ENCODE measurements around the gene TRAK1. TPM values are rescaled to one million over a fixed set of nuclear protein-coding genes. Genes with fewer than 3 reads are reported as not detected.

TRAK1 gene
- total RNA-seq, 2 experiments from 2014 or later, result 62.5 to 88.3 TPM

GRCh38 chr3:42050126-42050525 is 41.0 kb upstream of the TRAK1 start:
- BruUV-seq (replicated peaks), result no TSS peak
- intact Hi-C loops (cut with micrococcal nuclease; ENCODE audit: unreplicated experiment), result no loop called here
- H3K9me3 ChIP-seq (ENCODE audit: low read length), result no peaks in the 10 kb centered on the region
- no peak overlapping the region for H2AFZ ChIP-seq (ENCODE audit: low read length)
- CTCF ChIA-PET (ENCODE audit: unreplicated experiment), result no interaction called here
- no peak for DNase-seq (ENCODE audit: low spot score)
- H3K27ac ChIP-seq (ENCODE audit: low read depth, low read length, poor library complexity, severe bottlenecking), result no peak overlapping the region
- no peak overlapping the region for H3K4me2 ChIP-seq (ENCODE audit: low read length)
- TF ChIP-seq, protein P1, sequence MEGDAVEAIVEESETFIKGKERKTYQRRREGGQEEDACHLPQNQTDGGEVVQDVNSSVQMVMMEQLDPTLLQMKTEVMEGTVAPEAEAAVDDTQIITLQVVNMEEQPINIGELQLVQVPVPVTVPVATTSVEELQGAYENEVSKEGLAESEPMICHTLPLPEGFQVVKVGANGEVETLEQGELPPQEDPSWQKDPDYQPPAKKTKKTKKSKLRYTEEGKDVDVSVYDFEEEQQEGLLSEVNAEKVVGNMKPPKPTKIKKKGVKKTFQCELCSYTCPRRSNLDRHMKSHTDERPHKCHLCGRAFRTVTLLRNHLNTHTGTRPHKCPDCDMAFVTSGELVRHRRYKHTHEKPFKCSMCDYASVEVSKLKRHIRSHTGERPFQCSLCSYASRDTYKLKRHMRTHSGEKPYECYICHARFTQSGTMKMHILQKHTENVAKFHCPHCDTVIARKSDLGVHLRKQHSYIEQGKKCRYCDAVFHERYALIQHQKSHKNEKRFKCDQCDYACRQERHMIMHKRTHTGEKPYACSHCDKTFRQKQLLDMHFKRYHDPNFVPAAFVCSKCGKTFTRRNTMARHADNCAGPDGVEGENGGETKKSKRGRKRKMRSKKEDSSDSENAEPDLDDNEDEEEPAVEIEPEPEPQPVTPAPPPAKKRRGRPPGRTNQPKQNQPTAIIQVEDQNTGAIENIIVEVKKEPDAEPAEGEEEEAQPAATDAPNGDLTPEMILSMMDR (conservative IDR thresholded peaks at IDR 0.05; ENCODE audit: low read length), result no peak
- no peak for TF ChIP-seq EZH2phosphoT487 (IDR thresholded peaks at IDR 0.05; ENCODE audit: borderline replicate concordance, low read depth, low read length)
- POLR2A ChIA-PET, result interaction anchor here (0.6 to 2.0 kb wide), 7 partner anchors 9 to 629 kb away, joined by 3 to 8 read pairs (median 4); no protein-coding TSS in a partner anchor
- no peaks in the 10 kb centered on the region for H3K9me2 ChIP-seq (ENCODE audit: insufficient read depth, low read length)
- H3K4me3 ChIP-seq (ENCODE audit: low read depth, low read length, poor library complexity, severe bottlenecking), result no peak overlapping the region
- peaks cover 98% of the 10 kb centered on the region for H3K79me2 ChIP-seq (ENCODE audit: insufficient read depth, low read depth, low read length)
- H4K20me1 ChIP-seq (ENCODE audit: insufficient read depth, low read length), result peaks cover 26% of the 10 kb centered on the region
- H3K36me3 ChIP-seq (ENCODE audit: insufficient read depth, low read length), result peaks cover 7% of the 10 kb centered on the region; the same call in 1 of the 2 replicates
- H3K4me1 ChIP-seq (ENCODE audit: insufficient read depth, low read length, poor library complexity, severe bottlenecking), result peaks cover 75% of the 10 kb centered on the region

GRCh38 chr3:42051384-42052131 is 39.6 kb upstream of the TRAK1 start:
- no peaks in the 10 kb centered on the region for H3K9me2 ChIP-seq (ENCODE audit: insufficient read depth, low read length)
- H3K27ac ChIP-seq (ENCODE audit: low read depth, low read length, poor library complexity, severe bottlenecking), result no peak overlapping the region
- H3K9me3 ChIP-seq (ENCODE audit: low read length), result no peaks in the 10 kb centered on the region
- DNase-seq (ENCODE audit: low spot score), result no peak
- intact Hi-C loops (cut with micrococcal nuclease; ENCODE audit: unreplicated experiment), result no loop called here
- peaks cover 26% of the 10 kb centered on the region for H4K20me1 ChIP-seq (ENCODE audit: insufficient read depth, low read length)
- TF ChIP-seq, protein P1 (conservative IDR thresholded peaks at IDR 0.05; ENCODE audit: low read length), result no peak
- TF ChIP-seq EZH2phosphoT487 (IDR thresholded peaks at IDR 0.05; ENCODE audit: borderline replicate concordance, low read depth, low read length), result no peak
- ChIA-PET POLR2A (interaction anchor here (0.7 to 2.1 kb wide), 9 partner anchors 8 to 39 kb away, joined by 3 to 9 read pairs (median 3); no protein-coding TSS in a partner anchor), CTCF (ENCODE audit: unreplicated experiment) (interaction anchor here (1.0 kb wide), 1 partner anchor 11 kb away, joined by 4 read pairs; no protein-coding TSS in a partner anchor)
- H3K79me2 ChIP-seq (ENCODE audit: insufficient read depth, low read depth, low read length), result peaks cover 98% of the 10 kb centered on the region
- no peak overlapping the region for H2AFZ ChIP-seq (ENCODE audit: low read length)
- peaks cover 66% of the 10 kb centered on the region for H3K4me1 ChIP-seq (ENCODE audit: insufficient read depth, low read length, poor library complexity, severe bottlenecking)
- H3K4me3 ChIP-seq (ENCODE audit: low read depth, low read length, poor library complexity, severe bottlenecking), result no peak overlapping the region
- H3K36me3 ChIP-seq (ENCODE audit: insufficient read depth, low read length), result peaks cover 18% of the 10 kb centered on the region; the same call in 1 of the 2 replicates
- BruUV-seq (replicated peaks), result no TSS peak
- peak overlapping the region; percentile 41 for H3K4me2 ChIP-seq (ENCODE audit: low read length)

DNA sequence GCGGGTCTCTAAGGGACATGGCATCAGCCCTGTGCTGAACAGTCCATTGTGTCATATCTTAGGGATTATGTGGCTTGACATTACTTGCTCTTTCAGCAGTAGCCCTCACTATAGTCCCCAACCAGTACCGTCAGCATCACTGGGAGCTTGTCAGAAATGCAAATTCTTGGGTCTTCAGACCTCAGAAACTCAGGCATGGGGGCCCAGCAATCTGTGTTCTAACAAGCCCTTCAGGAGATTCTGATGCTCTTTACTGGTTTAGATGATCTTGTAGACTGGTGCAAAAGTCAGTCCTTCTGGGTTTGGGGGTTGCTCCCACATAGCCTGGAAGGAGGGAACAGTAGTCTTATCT is 39.0 kb upstream of the TRAK1 start:
- POLR2A ChIA-PET, result interaction anchor here (1.1 to 2.1 kb wide), 3 partner anchors 14 to 33 kb away, joined by 3 to 9 read pairs (median 3); no protein-coding TSS in a partner anchor
- peaks cover 98% of the 10 kb centered on the region for H3K79me2 ChIP-seq (ENCODE audit: insufficient read depth, low read depth, low read length)
- TF ChIP-seq EZH2phosphoT487 (IDR thresholded peaks at IDR 0.05; ENCODE audit: borderline replicate concordance, low read depth, low read length), result no peak
- TF ChIP-seq, protein P1 (conservative IDR thresholded peaks at IDR 0.05; ENCODE audit: low read length), result no peak
- intact Hi-C loops (cut with micrococcal nuclease; ENCODE audit: unreplicated experiment), result no loop called here
- H4K20me1 ChIP-seq (ENCODE audit: insufficient read depth, low read length), result peaks cover 26% of the 10 kb centered on the region
- H3K9me3 ChIP-seq (ENCODE audit: low read length), result no peaks in the 10 kb centered on the region
- CTCF ChIA-PET (ENCODE audit: unreplicated experiment), result interaction anchor here (1.0 kb wide), 1 partner anchor 11 kb away, joined by 4 read pairs; no protein-coding TSS in a partner anchor
- H3K4me2 ChIP-seq (ENCODE audit: low read length), result peak overlapping the region; percentile 41
- no peaks in the 10 kb centered on the region for H3K9me2 ChIP-seq (ENCODE audit: insufficient read depth, low read length)
- H2AFZ ChIP-seq (ENCODE audit: low read length), result no peak overlapping the region
- H3K4me3 ChIP-seq (ENCODE audit: low read depth, low read length, poor library complexity, severe bottlenecking), result no peak overlapping the region
- BruUV-seq (replicated peaks), result no TSS peak
- H3K4me1 ChIP-seq (ENCODE audit: insufficient read depth, low read length, poor library complexity, severe bottlenecking), result peaks cover 66% of the 10 kb centered on the region
- peaks cover 20% of the 10 kb centered on the region; the same call in 1 of the 2 replicates for H3K36me3 ChIP-seq (ENCODE audit: insufficient read depth, low read length)
- H3K27ac ChIP-seq (ENCODE audit: low read depth, low read length, poor library complexity, severe bottlenecking), result no peak overlapping the region
- DNase-seq (ENCODE audit: low spot score), result no peak

Measured in OCI-LY7 (cell line).